DND-41 (cell line): Measurements from ENCODE around the gene TGM3.

Experiments used
- ATAC-seq: fragments of 200-7000 bp; cut with Tn5 transposase; 3 replicates; pipeline ENCODE4 v1.9.1; 2021; ENCODE audit warnings: low read depth; ENCODE audit not compliant: insufficient read depth
- DNase-seq: peaks from one replicate; pipeline ENCODE4 v3.0.0-alpha.2; 2020
- H2AFZ ChIP-seq: 2 replicates; pipeline ENCODE4 v1.6.0; 2012; ENCODE audit warnings: low read depth, low read length
- H3K27ac ChIP-seq: 2 replicates; pipeline ENCODE4 v1.5.1; 2012; ENCODE audit warnings: low read length, inconsistent platforms
- H3K27me3 ChIP-seq: fragments of 200-600 bp; sonication (generic); 2 replicates; pipeline ENCODE4 v1.6.0; 2012; ENCODE audit warnings: low read length, mild to moderate bottlenecking, inconsistent platforms; ENCODE audit not compliant: insufficient read depth, poor library complexity
- H3K36me3 ChIP-seq: 2 replicates; pipeline ENCODE4 v1.5.1; 2012; ENCODE audit warnings: low read length, inconsistent platforms; ENCODE audit not compliant: insufficient read depth
- H3K4me1 ChIP-seq: 2 replicates; pipeline ENCODE4 v1.5.1; 2012; ENCODE audit warnings: mild to moderate bottlenecking, low read length; ENCODE audit not compliant: insufficient read depth
- H3K4me2 ChIP-seq: 2 replicates; pipeline ENCODE4 v1.6.0; 2012; ENCODE audit warnings: mild to moderate bottlenecking, moderate library complexity, low read length, inconsistent platforms; ENCODE audit not compliant: insufficient read depth
- H3K4me3 ChIP-seq, 2 experiments: fragments of 200-600 bp in 1 of 2; shearing (Covaris generic) in 1 of 2; 2 replicates each; pipeline ENCODE4 v1.5.1; 2012 to 2016; ENCODE audit warnings: inconsistent platforms in 2 of 2, low read length in 2 of 2, mild to moderate bottlenecking in 2 of 2, low read depth in 1 of 2, moderate library complexity in 1 of 2
- H3K79me2 ChIP-seq: 2 replicates; pipeline ENCODE4 v1.6.0; 2012; ENCODE audit warnings: low read length, inconsistent platforms; ENCODE audit not compliant: insufficient read depth
- H3K9ac ChIP-seq: 2 replicates; pipeline ENCODE4 v1.6.0; 2012; ENCODE audit warnings: low read depth, mild to moderate bottlenecking, inconsistent platforms, low read length, moderate library complexity
- H3K9me3 ChIP-seq: 2 replicates; pipeline ENCODE4 v1.5.1; 2012; ENCODE audit warnings: low read length, moderate library complexity, mild to moderate bottlenecking, inconsistent platforms; ENCODE audit not compliant: insufficient read depth, severe bottlenecking
- H4K20me1 ChIP-seq: 2 replicates; pipeline ENCODE4 v1.6.0; 2012; ENCODE audit warnings: low read length; ENCODE audit not compliant: insufficient read depth
- EZH2 ChIP-seq: IDR thresholded peaks from 3 replicates; pipeline ENCODE4 v1.6.1; 2012; ENCODE audit warnings: borderline replicate concordance, low read depth, mild to moderate bottlenecking, moderate library complexity, low read length, inconsistent platforms; ENCODE audit not compliant: severe bottlenecking
- TF ChIP-seq, protein P1 (sequence below): IDR thresholded peaks from 2 replicates; pipeline ENCODE4 v1.5.1; 2012; ENCODE audit warnings: borderline replicate concordance, low read length, moderate library complexity, mild to moderate bottlenecking; ENCODE audit not compliant: poor library complexity, severe bottlenecking; ENCODE audit errors: extremely low read depth

The TGM3 gene

GRCh38 chr20:2273634-2274302, 22.0 kb upstream of the TGM3 start:
- no peaks in the 10 kb centered on the region for H3K36me3 ChIP-seq
- ATAC-seq = no peak
- peaks cover 21% of the 10 kb centered on the region for H3K27me3 ChIP-seq
- no peaks in the 10 kb centered on the region for H4K20me1 ChIP-seq
- TF ChIP-seq EZH2 = no peak
- TF ChIP-seq, protein P1, sequence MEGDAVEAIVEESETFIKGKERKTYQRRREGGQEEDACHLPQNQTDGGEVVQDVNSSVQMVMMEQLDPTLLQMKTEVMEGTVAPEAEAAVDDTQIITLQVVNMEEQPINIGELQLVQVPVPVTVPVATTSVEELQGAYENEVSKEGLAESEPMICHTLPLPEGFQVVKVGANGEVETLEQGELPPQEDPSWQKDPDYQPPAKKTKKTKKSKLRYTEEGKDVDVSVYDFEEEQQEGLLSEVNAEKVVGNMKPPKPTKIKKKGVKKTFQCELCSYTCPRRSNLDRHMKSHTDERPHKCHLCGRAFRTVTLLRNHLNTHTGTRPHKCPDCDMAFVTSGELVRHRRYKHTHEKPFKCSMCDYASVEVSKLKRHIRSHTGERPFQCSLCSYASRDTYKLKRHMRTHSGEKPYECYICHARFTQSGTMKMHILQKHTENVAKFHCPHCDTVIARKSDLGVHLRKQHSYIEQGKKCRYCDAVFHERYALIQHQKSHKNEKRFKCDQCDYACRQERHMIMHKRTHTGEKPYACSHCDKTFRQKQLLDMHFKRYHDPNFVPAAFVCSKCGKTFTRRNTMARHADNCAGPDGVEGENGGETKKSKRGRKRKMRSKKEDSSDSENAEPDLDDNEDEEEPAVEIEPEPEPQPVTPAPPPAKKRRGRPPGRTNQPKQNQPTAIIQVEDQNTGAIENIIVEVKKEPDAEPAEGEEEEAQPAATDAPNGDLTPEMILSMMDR = no peak
- H3K27ac ChIP-seq = no peak overlapping the region
- H3K4me3 ChIP-seq = no peak overlapping the region
- no peaks in the 10 kb centered on the region for H3K9me3 ChIP-seq
- H3K4me2 ChIP-seq = no peak overlapping the region
- no peaks in the 10 kb centered on the region for H3K4me1 ChIP-seq
- H2AFZ ChIP-seq = no peak overlapping the region
- H3K9ac ChIP-seq = no peak overlapping the region
- no peak for DNase-seq
- H3K79me2 ChIP-seq = no peaks in the 10 kb centered on the region

DNA sequence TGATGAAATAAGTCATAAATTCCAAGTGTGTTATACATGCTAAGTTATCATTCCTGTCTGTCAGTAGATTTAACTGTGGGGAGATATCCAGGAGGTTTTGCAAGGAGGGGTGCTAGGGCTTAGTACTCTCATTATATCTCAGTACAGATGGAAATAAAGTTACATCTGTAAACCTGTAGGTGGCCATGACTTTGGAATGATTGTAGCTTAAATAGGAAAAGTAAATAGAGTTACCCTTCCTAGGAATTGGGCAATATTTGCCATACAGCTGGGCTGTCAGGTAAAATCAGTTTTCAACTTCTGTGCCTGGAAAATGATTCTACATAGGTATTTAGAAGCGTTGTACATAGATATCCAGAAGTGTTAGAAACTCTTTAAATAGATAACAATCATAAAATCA, 19.8 kb upstream of the TGM3 start:
- Histone ChIP-seq H3K9ac (no peak overlapping the region), H3K27ac (no peak overlapping the region), H4K20me1 (no peaks in the 10 kb centered on the region), H2AFZ (no peak overlapping the region), H3K4me1 (no peaks in the 10 kb centered on the region), H3K9me3 (no peaks in the 10 kb centered on the region), H3K36me3 (no peaks in the 10 kb centered on the region), H3K79me2 (no peaks in the 10 kb centered on the region), H3K4me2 (no peak overlapping the region), H3K4me3 (no peak overlapping the region), H3K27me3 (peaks cover 34% of the 10 kb centered on the region)
- ATAC-seq = no peak
- TF ChIP-seq, protein P1 = no peak
- no peak for TF ChIP-seq EZH2
- DNase-seq = no peak

DNA sequence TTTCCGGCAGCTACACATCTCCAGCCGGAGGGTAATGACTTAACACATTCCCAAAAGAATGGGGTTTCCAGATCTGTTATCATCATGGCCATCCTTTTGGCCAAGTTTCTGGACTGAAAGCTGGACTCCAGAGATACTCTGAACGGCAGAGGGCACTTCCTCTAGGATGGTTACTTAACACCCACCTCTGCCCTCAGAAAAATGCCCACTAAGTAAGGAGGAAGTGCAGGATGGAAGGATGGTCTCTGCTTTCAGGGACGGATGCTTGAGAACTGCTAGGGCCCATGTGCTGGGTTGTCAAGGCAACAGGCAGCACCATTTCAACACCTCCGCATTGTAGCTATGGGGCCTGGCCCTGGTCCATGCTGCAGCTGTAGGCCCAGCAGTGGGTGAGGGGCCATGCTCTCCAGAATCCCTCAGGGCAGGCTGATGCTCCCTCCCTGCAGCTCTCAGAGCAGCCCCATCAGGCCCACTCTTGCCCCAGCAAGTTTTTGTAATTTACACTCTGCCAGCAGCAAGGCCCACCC, 16.5 kb upstream of the TGM3 start:
- TF ChIP-seq EZH2 = no peak
- TF ChIP-seq, protein P1 = no peak
- H3K4me3 ChIP-seq = no peak overlapping the region
- H3K27ac ChIP-seq = no peak overlapping the region
- H3K9ac ChIP-seq = no peak overlapping the region
- H3K27me3 ChIP-seq = peaks cover 37% of the 10 kb centered on the region
- H3K4me2 ChIP-seq = no peak overlapping the region
- ATAC-seq (no peak), DNase-seq (no peak)
- no peaks in the 10 kb centered on the region for H3K4me1 ChIP-seq
- H4K20me1 ChIP-seq = no peaks in the 10 kb centered on the region
- no peaks in the 10 kb centered on the region for H3K79me2 ChIP-seq
- H3K9me3 ChIP-seq = no peaks in the 10 kb centered on the region
- no peaks in the 10 kb centered on the region for H3K36me3 ChIP-seq
- H2AFZ ChIP-seq = no peak overlapping the region
